IPS DF 4.7 (cell line): ENCODE results near the gene FECH.
"Not testable (repeated sequence)": the region's sequence is repeated elsewhere in the genome, so short reads cannot be mapped to it uniquely, and the experiment has no call there.

Source experiments
- DNase-seq: peaks from one replicate; pipeline ENCODE4 v3.0.0-alpha.2; 2013; ENCODE audit warnings: low spot score; ENCODE audit errors: extremely low read depth

Gene FECH

DNA sequence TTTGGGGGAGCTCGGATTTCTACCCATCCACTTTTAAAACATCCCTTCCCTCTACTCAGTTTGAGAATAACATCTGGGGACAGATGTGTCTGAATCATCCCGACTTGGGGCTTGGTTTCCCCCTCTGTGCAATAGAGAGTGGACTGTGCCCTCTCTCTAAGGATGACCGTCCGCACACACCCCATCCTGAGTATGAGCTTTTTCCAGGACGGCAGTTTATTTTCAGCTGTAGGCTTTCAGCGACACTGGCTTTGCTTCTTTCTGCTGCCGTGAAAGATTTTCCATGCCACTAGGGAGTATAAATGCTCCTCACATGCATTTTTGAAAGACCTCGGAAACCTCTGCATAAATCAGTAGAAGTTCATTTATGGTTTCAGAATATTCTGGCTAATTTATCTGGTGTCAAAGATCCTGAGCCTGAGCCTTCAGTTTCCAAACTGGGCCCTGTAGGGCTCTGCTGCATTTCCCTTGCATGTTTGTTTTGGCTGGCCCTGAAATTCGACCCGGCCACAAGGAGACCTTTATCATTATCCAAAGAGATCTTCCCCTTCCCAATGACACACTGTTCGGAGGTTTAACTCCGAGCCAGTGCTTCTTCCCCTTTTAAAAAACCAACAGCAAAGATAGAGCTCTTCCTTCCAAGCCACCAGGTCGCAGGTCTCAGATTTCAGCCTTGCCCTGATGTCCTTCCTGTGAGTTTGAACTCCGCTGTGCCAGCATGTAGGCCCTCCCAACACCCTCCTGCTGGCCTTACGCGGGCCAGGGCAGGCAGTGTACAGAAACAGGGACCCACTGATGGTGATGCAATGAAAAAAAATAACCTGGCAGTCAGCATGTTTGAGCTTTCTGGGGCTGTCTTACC is 53.3 kb downstream of the FECH start:
- DNase-seq, result peak; percentile 22

DNA sequence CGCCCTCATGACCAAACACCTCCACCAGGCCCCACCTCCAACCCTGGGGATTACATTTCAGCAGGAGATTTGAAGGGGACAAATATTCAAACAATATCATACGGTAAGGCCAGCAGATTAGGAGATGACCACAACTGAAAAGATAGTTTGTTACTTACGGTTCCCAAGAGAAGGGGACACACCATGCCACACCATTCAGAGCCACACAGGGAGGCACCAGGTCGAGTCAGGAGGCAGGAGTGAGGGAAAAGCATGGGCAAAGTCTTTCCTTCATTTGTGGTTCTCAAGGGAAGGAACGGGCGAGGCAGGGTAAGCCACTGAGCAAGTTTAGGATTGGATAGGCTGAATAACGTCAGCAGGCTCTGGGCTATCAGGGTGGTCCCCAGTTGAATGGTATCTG is 57.4 kb downstream of the FECH start:
- no peak for DNase-seq

DNA sequence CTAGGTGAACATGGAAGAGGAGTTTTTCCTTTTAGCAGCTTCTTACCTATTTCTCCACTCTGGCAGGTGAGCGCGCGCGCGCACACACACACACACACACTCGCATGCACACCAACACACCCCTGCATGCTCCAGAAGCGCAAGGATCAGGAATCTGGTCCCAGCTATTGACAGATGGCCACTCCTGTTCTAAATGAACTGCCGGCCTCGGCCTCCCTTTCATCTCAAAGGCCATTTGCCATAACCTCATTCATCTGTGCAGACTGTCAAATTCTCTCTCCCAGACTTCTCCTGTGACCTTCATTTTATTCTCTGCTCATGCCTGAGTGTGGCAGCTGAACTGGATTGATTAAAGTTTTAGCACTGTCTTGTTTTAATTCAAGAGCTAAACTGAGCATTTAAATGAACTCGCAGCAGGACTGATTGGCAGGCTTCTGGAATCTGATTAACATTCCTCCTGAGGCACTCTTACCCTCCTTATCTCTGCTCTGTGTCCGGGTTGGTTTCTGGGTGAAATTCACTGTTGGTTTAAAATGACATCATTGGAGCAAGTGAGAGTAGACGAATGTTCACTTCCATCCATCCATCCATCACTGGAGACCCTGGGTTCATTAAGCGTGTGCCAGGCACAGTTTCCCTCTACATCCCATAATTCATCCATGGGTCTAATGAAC is 58.8 kb downstream of the FECH start:
- DNase-seq, result no peak

- DNase-seq, result no peak
These were observed 63.1 kb downstream of the FECH start for GRCh38 chr18:57523171-57523956.

DNA sequence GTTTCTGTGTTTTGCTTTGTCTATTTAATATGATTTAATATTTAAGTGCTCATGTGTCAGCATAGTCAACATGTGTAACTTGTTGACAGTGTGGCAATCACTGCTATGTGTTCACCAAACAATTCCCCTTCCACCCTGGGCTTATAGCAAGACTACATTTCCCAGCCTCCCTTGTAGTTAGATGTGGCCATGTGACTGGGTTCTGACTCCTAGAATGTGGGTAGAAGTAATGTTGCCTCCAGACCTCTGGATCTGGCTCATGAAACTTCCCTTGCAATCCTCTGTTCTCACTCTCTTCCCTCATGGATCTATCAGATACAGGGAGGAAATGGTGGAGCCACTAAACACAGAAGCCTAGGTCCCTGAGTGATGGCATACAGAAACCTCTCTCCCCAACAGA is 64.2 kb downstream of the FECH start:
- not testable (repeated sequence) for DNase-seq

DNA sequence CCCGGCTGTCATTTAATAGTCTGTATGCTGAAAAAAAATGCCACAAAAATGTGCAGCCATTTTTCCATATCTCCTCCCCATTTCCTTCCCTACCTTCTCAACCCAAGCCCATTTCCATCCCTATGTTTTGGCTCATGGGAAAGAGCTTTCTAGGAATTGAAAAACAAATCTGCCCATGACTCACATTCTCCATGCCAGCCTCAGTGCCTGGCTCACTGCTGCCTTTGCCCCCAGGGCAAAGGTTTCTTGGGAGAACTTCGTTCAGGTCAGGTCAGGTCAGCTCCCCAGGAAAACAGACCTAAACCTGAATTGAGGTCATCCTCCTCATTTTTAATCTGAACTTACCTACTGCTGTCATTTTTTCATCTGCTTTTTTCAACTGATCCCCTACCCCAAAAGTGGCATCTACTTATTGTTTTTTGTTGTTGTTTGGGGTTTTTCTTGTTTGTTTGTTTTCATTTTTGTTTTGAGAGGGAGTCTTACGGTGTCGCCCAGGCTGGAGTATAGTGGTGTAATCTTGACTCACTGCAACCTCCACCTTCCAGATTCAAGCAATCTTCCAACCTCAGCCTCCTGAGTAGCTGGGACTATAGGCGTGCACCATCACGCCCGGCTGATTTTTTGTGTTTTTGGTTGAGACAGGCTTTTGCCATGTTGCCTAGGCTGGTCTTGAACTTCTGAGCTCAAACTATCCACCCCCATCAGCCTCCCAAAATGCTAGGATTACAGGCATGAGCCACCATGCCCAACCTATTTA is 66.7 kb downstream of the FECH start:
- no peak for DNase-seq

DNA sequence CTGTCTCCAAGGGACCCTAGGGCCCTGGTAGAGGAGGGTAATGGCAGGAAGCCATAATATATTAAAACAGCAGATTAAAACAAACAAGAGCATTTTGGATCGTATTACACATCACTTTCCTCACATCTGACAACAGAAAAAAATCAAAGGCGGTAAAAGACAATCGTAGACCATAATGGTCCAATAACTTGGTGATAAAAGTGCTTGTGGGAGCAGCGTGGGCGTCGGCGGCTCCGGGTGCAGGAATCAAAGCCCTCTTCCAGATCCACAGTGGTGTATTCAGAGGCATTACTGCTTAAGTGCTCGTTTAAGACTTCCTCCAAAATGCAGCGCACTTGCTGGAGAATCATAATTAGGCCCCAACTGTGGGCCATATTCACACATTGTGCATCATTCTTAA is 68.0 kb downstream of the FECH start:
- no peak for DNase-seq

DNA sequence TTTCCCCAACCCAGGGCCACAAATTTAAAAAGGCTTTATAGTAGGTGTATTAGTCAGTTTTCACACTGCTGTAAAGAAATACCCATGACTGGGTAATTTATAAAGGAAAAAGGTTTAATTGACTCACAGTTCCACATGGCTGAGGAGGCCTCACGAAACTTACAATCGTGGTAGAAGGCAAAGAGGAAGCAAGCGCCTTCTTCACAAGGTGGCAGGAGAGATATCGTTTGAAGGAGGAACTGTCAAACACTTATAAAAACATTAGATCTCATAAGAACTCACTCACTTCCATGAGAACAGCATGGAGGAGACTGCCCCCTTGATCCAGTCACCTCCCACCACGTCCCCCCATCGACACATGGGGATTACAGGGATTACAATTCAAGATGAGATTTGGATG is 70.4 kb downstream of the FECH start:
- no peak for DNase-seq

- DNase-seq, result no peak
These were observed 81.3 kb downstream of the FECH start for GRCh38 chr18:57505231-57505630.

- DNase-seq, result no peak
These were observed 83.9 kb downstream of the FECH start for GRCh38 chr18:57502624-57503023.

DNA sequence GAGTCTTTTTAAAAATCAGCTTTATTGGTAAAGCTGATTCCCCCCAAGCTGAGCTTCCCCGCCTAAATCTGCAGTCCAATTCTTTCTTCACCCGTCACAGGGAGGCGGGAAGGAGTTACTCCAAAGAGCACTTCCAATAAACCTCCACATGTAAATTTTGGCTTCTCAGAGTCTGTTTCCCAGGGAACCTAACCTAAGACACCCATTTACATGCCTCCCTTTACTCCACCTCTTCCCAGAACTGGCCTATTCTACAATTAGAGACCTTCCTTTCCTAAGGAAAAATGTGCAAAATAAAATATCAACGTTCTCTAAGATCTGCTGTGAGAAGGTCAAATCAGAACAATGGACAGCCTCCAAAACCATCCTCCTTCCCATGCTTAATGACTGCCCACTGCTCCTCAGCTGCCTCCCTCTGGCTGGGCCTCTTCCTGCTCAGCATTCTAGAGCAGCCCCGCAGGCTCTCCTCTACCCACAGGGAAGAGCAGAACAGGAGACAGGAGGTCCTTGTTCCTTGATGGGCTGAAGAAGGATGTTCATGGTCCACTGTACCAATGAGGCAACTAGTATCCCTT is 87.7 kb downstream of the FECH start:
- DNase-seq, result no peak
